T-helper 9 cell (primary cell): ENCODE results near the gene KSR2.
"Not testable (repeated sequence)": the region's sequence is repeated elsewhere in the genome, so short reads cannot be mapped to it uniquely, and the experiment has no call there.

Source experiments
- DNase-seq: peaks from one replicate; pipeline ENCODE4 v3.0.0-alpha.2; 2020

Gene KSR2

DNA sequence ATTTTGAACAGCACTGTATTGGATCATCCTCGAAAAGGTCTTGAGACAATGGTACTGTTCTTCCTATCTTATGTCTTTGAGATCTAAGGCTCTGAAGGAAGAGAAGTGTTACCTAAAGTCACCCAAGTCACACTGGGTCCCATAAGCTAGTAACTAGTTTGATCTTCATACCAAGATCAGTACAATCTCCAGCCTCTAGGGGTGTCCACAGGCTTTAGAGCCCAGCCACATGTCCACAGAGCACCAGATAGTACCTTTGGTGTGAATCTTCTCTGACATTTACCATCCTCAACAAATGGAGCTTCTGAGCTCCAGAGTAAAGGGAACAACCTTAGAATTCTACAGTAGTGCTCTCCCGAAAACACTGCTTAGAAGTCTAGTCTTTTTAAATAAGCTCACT lies 78.7 kb downstream of the KSR2 start:
- no peak for DNase-seq

DNA sequence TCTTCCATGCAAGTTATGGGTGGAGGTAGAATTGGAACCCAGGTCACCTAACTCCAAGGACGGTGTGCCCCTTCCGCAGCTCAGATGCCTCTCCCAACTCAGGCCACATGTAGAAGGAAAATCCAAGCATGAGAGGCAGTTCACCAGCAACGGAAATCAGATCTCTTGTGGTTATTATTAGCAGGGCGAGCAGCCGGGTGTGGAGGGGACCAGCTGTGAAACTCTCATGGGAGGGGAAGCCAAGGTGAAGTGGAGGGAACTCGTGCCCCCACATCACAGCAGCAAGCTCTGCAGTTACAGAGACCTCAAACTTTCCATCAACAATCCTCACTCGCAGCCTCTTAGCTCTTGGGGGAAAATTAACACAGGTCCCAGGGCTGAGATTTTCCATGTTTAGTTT lies 79.7 kb downstream of the KSR2 start:
- no peak for DNase-seq

GRCh38 chr12:117885211-117885610 lies 83.6 kb downstream of the KSR2 start:
- DNase-seq = no peak

GRCh38 chr12:117884161-117884560 lies 84.6 kb downstream of the KSR2 start:
- DNase-seq = no peak

GRCh38 chr12:117882603-117883184 lies 86.1 kb downstream of the KSR2 start:
- DNase-seq = no peak

- no peak for DNase-seq
Observed at GRCh38 chr12:117882181-117882580, 86.6 kb downstream of the KSR2 start.

GRCh38 chr12:117881517-117881916 lies 87.3 kb downstream of the KSR2 start:
- DNase-seq = no peak

- DNase-seq = no peak
Observed at GRCh38 chr12:117878605-117879004, 90.2 kb downstream of the KSR2 start.

DNA sequence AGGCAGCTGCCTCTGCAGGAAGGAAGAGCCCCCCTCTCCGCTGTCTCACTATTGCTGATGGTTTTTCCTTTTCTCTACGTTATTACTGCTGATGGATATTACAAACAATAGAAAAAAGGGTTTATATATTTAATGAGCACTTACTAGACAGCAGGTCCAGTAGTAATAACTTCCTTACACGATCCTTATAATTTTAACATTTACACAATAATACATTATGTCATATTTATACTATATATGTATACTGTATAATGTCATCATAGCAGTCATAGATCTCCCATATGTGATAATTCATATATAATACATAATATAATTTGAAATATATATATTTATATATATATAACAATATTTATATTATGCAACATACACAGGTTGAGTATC lies 92.4 kb downstream of the KSR2 start:
- no peak for DNase-seq

- peak; percentile 38 for DNase-seq
Observed at GRCh38 chr12:117875744-117876435, 92.9 kb downstream of the KSR2 start.

GRCh38 chr12:117874842-117875434 lies 93.9 kb downstream of the KSR2 start:
- DNase-seq = peak; percentile 49

DNA sequence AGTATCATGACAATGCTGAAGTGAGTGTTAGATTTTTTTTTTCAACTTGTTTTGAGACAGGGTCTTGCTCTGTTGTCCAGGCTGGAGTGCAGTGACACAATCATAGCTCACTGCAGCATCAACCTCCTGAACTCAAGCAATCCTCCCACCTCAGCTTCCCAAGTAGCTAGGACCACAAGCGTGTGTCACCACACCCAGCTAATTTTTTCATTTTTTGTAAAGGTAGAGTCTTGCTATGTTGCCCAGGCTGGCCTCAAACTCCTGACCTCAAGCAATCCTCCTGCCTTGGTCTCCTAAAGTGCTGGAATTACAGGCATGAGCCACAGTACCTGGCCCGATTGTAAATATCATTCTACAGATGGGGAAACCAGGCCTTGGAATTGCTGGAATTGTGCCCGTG lies 94.6 kb downstream of the KSR2 start:
- DNase-seq = not testable (repeated sequence)

GRCh38 chr12:117872546-117873169 lies 96.1 kb downstream of the KSR2 start:
- DNase-seq = no peak

GRCh38 chr12:117869551-117869950 lies 99.2 kb downstream of the KSR2 start:
- no peak for DNase-seq

- no peak for DNase-seq
Observed at GRCh38 chr12:117867348-117867747, 101.4 kb downstream of the KSR2 start.

DNA sequence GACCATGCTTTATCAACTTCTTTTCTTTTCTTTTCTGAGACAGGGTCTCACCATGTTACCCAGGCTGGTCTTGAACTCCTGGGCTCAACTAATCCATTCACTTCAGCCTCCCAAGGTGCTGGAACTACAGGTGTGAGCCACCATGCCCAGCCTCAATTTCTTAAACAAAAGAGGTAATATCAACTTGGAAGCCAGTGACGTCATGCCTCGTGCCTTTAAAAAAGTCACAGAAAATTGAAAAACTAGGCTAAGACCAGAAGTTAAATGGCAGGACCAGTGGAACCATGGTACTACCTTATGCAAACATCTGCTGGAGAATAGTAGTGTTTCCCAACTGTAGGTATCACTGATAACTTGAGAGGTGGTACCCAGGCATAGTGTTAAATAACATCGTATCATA lies 103.3 kb downstream of the KSR2 start:
- DNase-seq = no peak

GRCh38 chr12:117863002-117863709 lies 105.6 kb downstream of the KSR2 start:
- no peak for DNase-seq

DNA sequence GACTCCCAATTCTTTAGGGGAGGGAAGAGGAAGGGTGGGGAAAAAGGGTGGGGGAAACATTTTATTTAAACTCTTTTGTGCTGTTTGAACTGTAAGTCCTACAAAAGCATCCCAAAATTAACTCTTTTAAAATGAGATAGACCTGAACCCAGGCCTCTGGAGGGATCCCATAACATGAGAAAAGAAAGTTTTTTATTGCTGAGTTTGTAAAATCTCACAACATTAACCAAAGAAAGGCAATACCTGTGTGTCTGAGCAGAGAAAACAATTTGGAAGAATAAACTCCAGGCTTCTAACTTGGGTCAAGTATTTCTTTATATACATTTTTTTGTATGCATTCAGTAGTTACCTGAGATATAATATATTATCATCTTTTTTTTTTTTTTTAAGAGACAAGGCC lies 107.1 kb downstream of the KSR2 start:
- DNase-seq = no peak

DNA sequence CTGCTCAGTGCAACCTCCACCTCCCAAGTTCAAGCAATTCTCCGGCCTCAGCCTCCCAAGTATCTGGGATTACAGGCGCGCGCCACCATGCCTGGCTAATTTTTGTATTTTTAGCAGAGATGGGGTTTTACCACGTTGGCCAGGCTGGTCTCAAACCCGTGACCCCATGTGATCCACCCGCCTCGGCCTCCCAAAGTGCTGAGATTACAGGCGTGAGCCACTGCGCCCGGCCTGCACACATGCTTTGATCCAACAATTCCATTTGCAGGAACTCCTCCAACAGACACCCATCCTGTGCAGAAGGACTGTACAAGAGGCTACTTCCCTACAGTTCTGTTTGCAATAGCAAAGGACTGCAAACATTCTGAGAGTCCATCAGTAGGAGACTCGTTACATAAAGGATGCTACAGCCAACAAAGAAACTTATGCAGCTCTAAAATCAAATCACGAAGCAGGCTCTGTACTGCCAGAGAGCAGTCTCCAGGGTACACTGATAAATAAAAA lies 108.0 kb downstream of the KSR2 start:
- not testable (repeated sequence) for DNase-seq

GRCh38 chr12:117860111-117860510 lies 108.7 kb downstream of the KSR2 start:
- no peak for DNase-seq

DNA sequence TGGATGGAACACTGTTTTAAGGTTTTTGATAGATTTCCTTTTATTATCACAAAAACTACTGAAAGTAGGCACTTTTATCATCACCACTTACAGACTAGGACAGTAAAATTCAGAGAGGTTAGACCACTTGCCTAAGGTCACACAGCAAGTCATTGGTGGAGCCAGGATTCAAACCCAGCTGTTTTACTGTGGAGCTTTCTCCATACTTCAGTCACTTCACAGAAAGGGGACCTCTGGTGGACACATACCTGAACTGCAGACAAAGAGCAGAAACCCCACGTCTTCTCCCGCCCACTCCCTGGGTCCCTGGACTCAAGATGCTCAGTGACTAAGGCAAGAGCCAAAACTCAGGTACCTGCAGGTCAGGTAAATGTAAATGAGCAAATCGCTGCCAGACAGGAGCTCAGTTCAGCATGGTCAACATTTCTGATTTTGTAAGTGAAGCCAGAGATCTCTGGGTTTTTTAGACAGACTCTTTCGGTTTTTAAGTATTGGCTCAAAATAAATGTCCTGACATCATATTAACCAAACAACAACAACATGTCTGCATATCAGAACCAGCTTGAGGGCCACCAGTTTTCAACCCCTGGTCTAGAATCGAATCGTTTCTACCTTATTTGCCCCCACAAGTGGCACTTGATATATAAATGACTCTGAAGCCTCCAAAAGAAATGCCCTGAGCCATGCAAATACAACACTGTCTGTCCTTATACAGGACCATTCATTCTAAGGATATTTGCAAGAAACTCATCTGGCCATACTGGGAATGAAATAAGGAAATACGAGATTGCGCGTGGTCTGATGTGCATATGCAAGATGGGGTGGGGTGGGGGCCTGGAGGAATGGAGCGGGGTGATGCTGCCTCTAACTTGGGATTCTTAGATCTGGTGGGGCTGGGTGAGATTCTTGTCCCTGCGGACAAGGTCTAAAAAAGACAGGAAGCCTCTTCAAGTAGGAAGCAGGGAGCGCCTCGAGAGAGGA lies 110.9 kb downstream of the KSR2 start:
- peak; percentile 19 for DNase-seq

GRCh38 chr12:117857139-117857538 lies 111.7 kb downstream of the KSR2 start:
- DNase-seq = not testable (repeated sequence)
